ENCODE results near the gene KLF12. TPM values are rescaled to one million over a fixed set of nuclear protein-coding genes. Genes with fewer than 3 reads are reported as not detected.

The KLF12 gene
- total RNA-seq, 1 donor from 2014 or later: 5.4 TPM

GRCh38 chr13:74132776-74133656 lies 1.2 kb downstream of the KLF12 start:
- Histone ChIP-seq H3K4me1 (peaks cover 23% of the 10 kb centered on the region), H3K4me3 (peak overlapping the region; percentile 87 to 96), H3K27ac (peak overlapping the region; percentile 90), H3K36me3 (no peaks in the 10 kb centered on the region), H3K9me3 (no peaks in the 10 kb centered on the region), H3K27me3 (no peaks in the 10 kb centered on the region)
- TF ChIP-seq POLR2A (IDR thresholded peaks at IDR 0.05) (no peak), POLR2AphosphoS5 (IDR thresholded peaks at IDR 0.05; ENCODE audit: insufficient read depth in 1 of 2, low read depth in 1 of 2) (no peak)
- TF ChIP-seq, protein P1, sequence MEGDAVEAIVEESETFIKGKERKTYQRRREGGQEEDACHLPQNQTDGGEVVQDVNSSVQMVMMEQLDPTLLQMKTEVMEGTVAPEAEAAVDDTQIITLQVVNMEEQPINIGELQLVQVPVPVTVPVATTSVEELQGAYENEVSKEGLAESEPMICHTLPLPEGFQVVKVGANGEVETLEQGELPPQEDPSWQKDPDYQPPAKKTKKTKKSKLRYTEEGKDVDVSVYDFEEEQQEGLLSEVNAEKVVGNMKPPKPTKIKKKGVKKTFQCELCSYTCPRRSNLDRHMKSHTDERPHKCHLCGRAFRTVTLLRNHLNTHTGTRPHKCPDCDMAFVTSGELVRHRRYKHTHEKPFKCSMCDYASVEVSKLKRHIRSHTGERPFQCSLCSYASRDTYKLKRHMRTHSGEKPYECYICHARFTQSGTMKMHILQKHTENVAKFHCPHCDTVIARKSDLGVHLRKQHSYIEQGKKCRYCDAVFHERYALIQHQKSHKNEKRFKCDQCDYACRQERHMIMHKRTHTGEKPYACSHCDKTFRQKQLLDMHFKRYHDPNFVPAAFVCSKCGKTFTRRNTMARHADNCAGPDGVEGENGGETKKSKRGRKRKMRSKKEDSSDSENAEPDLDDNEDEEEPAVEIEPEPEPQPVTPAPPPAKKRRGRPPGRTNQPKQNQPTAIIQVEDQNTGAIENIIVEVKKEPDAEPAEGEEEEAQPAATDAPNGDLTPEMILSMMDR (IDR thresholded peaks at IDR 0.05): no peak
- intact Hi-C loops (cut with DNase I): loop anchor here (10.0 kb wide), 1 partner anchor 68 kb away; no protein-coding TSS in a partner anchor
- no peak for DNase-seq (ENCODE audit: extremely low spot score in 2 of 2)

- no peak for DNase-seq (ENCODE audit: extremely low spot score in 2 of 2)
- intact Hi-C loops (cut with DNase I): loop anchor here (10.0 kb wide), 1 partner anchor 67 kb away; no protein-coding TSS in a partner anchor
Measured at GRCh38 chr13:74132152-74132775, 1.9 kb downstream of the KLF12 start.

GRCh38 chr13:74131227-74131626 lies 3.0 kb downstream of the KLF12 start:
- Histone ChIP-seq H3K9me3 (no peaks in the 10 kb centered on the region), H3K4me3 (no peak overlapping the region), H3K27me3 (no peaks in the 10 kb centered on the region), H3K36me3 (no peaks in the 10 kb centered on the region), H3K4me1 (peaks cover 19% of the 10 kb centered on the region), H3K27ac (no peak overlapping the region)
- TF ChIP-seq POLR2AphosphoS5 (IDR thresholded peaks at IDR 0.05; ENCODE audit: insufficient read depth in 1 of 2, low read depth in 1 of 2): no peak
- TF ChIP-seq, protein P1 (IDR thresholded peaks at IDR 0.05): no peak
- TF ChIP-seq POLR2A (IDR thresholded peaks at IDR 0.05): no peak
- no peak for DNase-seq (ENCODE audit: extremely low spot score in 2 of 2)
- intact Hi-C loops (cut with DNase I): loop anchor here (10.0 kb wide), 1 partner anchor 66 kb away; no protein-coding TSS in a partner anchor

More at GRCh38 chr13:74132152-74132775, 1.9 kb downstream of the KLF12 start:
- Histone ChIP-seq H3K4me1 (peaks cover 23% of the 10 kb centered on the region), H3K9me3 (no peaks in the 10 kb centered on the region), H3K36me3 (no peaks in the 10 kb centered on the region), H3K4me3 (peak overlapping the region; percentile 87 to 96), H3K27ac (peak overlapping the region; percentile 90), H3K27me3 (no peaks in the 10 kb centered on the region)
- TF ChIP-seq POLR2AphosphoS5 (IDR thresholded peaks at IDR 0.05; ENCODE audit: insufficient read depth in 1 of 2, low read depth in 1 of 2): no peak
- TF ChIP-seq, protein P1 (IDR thresholded peaks at IDR 0.05): no peak
- TF ChIP-seq POLR2A (IDR thresholded peaks at IDR 0.05): no peak

- Histone ChIP-seq H3K4me3 (no peak overlapping the region), H3K36me3 (no peaks in the 10 kb centered on the region), H3K27ac (no peak overlapping the region), H3K9me3 (no peaks in the 10 kb centered on the region), H3K27me3 (no peaks in the 10 kb centered on the region), H3K4me1 (peaks cover 13% of the 10 kb centered on the region)
- no peak for TF ChIP-seq POLR2A (IDR thresholded peaks at IDR 0.05)
- TF ChIP-seq POLR2AphosphoS5 (IDR thresholded peaks at IDR 0.05; ENCODE audit: insufficient read depth in 1 of 2, low read depth in 1 of 2): no peak
- TF ChIP-seq, protein P1 (IDR thresholded peaks at IDR 0.05): no peak
- intact Hi-C loops (cut with DNase I): loop anchor here (10.0 kb wide), 1 partner anchor 65 kb away; no protein-coding TSS in a partner anchor
- DNase-seq (ENCODE audit: extremely low spot score in 2 of 2): no peak
Measured at GRCh38 chr13:74129500-74130191, 4.6 kb downstream of the KLF12 start.

Measured in vagina (tissue), 2 donors.